HG02884 (cell line): ENCODE results near the gene MED29.
"Not testable (repeated sequence)": the region's sequence is repeated elsewhere in the genome, so short reads cannot be mapped to it uniquely, and the experiment has no call there.

Experiments
- ATAC-seq: cut with Tn5 transposase; IDR thresholded peaks from one replicate; pipeline ENCODE4 v1.9.1; 2021; ENCODE audit warnings: mild to moderate bottlenecking, moderate library complexity; ENCODE audit not compliant: unreplicated experiment

The MED29 gene

DNA sequence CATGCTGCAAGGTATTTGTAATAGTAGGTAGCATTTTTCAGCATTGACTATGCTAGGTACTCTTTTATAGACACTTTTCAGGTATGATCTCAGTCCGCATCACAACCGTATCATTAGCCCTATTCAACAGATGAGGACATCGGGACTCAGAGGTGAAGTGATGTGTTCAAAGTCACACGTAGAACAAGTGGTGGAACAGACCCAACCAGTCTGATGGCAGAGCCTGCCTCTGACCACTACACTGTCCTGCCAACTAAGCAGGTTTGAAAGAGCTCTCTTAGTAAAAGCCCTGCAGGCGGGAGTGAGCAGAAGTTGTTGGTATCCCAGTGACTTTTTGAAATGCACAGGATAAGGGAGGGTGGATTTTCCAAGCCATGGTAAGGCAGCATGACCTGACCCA lies 20.4 kb upstream of the MED29 start:
- no peak for ATAC-seq

GRCh38 chr19:39372047-39372802 lies 19.0 kb upstream of the MED29 start:
- no peak for ATAC-seq

DNA sequence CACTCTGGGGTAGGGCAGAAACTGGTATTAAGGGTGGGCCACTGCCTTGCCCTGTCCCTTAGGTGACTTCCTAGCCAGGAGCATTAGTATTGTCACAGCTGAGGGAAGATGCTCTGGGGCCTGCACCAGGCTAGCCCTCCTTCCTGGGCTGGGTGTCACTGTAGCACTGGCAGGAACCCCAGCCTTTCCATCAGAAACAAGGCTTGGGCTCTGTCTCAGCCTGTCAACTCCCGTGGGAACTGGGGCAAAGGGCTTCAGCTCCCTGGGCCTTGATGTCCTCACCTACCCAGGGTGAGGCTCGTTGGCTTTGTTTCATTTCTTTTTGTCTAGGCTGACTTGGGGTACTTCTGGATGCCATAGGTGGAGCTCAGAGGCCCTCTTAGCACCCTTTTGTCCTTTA lies 18.2 kb upstream of the MED29 start:
- no peak for ATAC-seq

DNA sequence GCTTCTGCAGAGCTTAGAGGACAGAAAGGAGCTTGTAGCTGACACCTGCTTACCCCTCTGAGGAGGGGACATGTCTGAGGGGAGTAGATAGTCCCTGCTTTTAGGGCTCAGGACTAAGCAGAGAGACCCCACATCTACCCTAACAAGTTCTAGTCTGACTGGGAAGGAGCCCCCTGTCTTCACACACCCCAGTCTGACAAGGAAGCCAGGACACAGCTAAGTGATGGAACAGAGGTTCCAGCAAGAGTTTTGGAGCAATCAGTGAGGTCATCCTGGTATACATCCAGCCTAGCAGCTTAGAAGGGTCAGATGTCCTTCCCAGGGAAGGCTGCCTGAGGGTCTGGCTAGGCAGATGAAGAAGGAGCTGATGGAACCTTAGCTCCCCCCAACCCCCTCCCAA lies 15.2 kb upstream of the MED29 start:
- no peak for ATAC-seq

GRCh38 chr19:39377373-39378362 lies 13.5 kb upstream of the MED29 start:
- ATAC-seq, result no peak

DNA sequence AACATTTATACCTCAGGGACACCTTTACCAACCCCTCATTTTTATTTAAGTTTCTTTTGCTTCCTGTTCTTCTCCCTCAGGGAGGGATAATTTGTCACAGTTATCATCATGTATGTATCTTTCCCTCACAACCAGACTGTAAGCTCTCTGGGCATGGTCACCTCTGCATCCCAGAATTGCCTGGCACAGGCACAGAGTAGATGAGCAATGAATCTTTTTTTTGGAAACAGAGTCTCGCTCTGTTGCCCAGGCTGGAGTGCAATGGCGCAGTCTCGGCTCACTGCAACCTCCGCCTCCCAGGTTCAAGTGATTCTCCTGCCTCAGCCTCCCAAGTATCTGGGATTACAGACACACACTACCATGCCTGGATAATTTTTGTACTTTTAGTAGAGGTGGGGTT lies 11.8 kb upstream of the MED29 start:
- ATAC-seq, result not testable (repeated sequence)

GRCh38 chr19:39379865-39380396 lies 11.2 kb upstream of the MED29 start:
- no peak for ATAC-seq

DNA sequence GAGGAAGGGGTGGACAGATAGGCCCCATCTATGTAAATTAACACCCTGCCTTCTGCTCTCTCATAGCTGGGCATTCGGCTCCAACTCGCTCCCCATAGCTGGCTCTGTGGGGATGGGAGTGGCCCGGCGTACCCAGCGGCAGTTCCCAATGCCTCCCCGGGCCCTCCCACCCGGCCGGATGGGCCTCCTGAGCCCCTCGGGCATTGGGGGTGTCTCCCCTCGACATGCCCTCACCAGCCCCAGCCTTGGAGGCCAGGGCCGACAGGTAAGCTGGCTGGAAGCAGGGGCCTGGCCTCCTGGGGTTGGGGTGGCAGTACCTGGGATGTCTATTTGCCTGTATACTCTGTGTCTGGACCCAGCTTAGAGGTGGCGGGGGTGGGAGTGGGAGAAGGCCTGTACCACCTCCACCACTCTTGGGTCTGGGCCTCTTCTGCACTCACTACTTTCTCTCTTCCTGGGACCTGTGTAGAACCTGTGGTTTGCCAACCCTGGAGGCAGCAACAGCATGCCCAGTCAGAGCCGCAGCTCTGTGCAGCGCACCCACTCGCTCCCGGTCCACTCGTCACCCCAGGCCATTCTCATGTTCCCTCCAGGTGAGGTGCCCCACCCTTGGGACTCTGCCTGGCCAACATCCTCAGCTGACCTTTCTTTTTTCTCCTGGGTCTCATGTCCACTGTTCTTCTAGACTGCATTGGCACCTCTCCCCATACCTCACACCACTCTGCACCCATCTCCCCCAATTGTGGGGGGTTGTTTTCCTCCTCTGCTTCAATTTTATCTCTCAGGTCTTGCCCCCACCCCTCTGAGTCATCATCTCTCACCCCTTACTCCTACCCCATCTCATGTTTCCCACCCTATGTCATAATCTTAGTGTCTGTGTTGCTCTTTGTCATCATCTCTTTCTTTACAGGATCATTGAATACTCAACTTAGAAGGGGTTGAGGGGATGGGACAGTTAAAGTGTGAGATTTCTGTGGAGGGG lies 10.4 kb upstream of the MED29 start:
- ATAC-seq, result no peak

DNA sequence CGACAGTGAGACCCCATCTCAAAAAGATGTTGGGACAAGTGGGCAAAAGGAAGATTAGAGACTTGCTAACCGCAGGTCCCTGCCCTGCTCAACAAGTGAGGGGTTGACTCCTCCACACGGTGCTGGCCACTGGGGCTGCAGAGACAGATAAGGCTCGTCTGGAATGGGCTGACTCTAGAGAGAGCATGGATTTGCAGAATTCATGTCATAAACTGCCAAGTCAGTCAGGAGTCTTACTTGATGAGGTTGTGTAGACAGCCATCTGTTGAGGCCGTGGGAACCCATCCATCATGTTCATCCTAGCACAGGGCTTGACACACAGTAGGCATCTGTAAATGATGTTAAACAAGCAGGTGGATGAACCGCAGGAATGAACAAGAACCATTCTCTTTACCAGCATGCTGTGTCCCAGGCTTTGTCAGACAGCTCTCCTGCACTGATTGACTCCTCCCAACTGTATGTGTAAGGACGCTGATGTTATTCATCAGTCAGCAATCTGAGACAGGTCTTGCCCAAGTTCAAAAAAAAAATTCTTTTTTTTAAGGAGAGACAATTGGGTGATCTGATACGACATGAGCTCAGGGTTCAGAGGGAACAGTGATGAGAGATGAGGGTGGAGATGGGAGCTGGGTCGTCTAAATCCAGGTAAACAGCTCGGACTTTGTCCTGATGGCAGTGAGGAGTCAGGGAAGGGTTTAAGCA lies 9.1 kb upstream of the MED29 start:
- ATAC-seq, result no peak

DNA sequence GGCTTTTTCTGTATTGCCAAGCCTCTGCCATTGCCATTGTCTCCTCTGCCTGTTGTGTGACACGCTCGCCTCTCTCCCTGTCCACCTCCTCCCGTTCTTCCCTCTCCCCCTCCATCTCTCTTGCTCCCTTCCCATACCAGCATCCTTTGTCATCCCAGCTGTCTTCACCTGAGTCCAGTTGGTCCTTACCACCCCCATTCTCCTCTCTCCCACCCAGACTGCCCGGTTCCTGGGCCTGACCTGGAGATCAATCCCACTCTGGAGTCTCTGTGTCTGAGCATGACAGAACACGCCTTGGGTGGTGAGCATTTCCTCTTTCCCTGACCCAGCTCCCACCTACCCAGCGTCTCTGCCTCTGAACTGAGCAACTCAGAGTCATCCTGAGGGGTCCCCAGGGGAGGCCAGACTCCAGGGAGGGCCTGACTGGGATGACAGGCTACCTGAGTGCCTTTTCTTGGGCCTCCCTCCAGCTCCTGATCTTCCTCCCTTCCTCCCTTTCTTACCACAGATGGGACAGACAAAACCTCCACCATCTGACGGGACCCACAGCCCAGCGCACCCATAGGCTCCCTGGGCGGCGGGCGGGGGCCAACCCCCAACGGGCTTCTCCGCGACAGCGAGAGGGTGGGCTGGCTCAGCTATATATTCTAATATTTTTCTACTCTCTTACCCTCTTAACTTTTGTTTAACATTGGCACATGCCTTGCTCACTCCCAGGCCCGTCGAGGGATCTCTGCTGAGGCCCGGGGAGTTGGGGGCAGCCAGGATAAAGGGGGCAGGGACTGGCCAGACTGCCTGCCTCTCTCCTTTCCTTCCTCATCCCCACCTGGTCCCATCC lies 8.0 kb upstream of the MED29 start:
- no peak for ATAC-seq

DNA sequence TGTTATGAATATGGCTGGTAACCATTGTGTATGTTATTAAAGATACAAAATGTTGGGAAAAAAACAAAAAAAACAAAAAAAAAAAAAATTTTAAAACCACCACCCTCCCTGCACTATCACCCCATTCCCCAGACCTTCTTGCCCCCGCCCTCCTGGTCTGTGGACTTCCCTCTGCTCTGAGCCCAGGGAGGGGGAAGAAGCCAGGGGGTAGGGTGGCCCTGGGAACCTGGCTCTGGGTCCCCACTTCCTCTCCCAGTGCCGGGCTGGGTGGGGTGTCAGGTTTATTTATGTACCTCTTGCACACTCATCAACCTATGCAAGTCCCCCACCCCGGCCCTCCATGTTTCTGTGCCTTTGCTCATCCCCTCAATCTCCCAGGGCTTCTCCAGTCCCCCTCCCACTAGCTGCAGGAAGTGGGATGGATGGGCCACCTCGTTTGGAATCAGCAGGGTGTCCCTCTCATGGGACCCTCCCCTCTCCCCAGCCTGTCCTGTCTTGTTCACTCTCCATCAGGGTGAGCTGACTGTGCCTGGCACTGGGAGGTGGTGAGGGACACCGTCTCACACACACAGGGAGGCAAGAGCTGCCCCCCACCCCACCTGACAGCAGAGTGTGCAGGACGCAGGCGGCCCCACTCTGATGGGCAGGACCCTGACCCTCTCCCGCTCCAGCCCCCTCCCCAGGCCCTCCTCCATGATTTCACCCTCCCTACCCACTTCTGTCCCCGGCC lies 6.2 kb upstream of the MED29 start:
- ATAC-seq, result no peak

DNA sequence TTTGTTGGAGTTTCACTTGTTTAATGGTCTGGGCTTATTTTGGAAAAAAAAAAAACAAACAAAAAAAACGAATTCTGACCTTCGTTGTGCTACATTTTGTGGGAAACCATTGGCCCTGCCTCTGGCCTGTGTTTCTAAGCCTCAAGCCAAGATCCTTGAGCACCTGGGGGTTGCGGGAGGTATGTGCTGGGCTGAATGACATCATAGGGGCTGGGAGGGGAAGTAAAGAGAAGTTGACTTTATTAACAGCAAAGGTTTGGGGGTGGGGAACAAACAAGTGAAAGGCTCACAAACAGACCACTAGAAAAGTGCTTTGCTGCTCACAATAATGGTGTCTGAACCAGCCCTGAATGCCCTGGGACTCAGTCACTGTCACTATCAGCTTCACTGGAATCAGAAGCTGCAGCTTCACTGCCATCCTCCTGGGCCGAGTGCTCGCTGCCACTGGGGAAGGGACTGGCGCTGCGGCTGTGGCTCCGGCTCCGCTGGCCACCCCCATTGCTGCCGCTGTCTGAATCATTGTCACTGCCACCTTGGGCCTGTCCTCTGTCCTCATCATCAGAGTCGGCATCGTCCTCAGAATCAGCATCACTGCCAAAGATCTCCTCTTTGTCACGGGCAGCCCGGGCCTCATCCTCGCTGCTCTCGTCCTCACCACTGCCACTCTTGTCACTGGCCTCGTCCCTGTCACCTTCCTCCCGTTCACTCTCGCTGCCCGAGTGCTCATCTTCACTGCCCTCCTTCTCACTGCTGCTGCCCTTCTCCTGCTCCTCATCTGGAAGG lies 5.4 kb upstream of the MED29 start:
- ATAC-seq, result no peak

- no peak for ATAC-seq
These were observed 4.6 kb upstream of the MED29 start for GRCh38 chr19:39386557-39386956.

- no peak for ATAC-seq
These were observed 2.5 kb upstream of the MED29 start for GRCh38 chr19:39388657-39389056.

DNA sequence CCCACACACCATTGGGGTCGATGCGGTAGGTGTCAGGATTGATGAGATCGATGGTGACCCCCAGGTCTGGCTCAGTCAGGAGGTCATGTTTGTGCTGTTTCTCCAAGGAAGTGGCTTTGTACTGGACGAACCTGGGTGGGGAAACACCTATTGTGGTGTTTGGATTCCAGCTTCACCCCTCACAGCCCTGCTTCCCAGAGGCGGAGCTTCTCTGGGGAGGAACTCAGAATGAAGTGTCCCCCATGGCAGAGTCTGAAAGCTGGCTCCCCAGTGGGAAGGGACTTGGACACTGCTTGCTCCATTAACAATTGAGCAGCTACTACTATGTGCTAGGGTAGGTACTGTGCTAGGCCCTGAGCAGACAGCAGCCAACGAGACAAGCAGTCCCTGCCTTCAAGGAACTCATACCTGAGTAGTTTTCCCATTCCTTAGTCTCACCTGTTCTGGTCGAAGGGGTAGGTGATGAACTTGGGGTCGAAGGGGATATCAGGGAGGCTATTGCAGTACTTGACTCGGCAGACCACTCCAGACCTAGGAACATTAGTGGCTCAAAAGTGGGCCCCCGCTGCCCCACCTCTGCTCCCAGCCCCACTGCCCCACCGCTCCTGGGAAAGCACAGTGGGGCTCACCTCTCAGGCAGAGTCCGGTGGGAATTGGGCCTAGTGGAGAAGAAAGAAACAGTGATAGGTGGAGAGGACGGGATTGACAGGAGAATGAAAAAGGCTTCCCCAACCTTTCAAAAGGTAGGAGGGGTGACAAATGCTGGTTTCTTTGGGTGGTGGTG lies 1.4 kb upstream of the MED29 start:
- ATAC-seq, result no peak

DNA sequence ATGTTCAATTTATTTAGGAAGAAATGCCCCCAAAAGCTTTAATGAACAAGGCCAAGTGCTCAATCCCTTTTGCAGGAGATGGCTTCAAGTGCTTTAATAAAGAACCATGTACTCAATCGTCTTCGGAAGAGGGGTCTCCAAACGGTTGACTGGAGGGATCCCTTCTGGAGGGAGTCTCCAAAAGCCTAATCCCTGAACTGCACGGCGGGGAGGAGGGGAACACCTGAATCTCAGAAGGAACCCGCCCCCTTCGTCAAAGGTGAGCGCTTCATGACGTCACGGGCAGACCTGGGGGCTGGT lies 777 bp upstream of the MED29 start:
- ATAC-seq, result no peak
